IMR-90 (cell line): ENCODE measurements around the gene CHMP6. TPM values are rescaled to one million over a fixed set of nuclear protein-coding genes. Genes with fewer than 3 reads are reported as not detected.

ENCODE experiments used
- ATAC-seq: fragments of 200-7000 bp; cut with Tn5 transposase; 2 replicates; pipeline ENCODE4 v1.9.1; 2020; ENCODE audit warnings: low read depth, mild to moderate bottlenecking, moderate library complexity
- BruUV-seq: library from RNA; stranded (reverse); fragments of 400-500 nt; replicated peaks from 2 replicates; lab custom pipeline; 2021; lab: Mats Ljungman, UMichigan
- CTCF ChIA-PET: fragments of 300-600 bp; formaldehyde crosslinking; extraction: SDS; loops from one replicate; lab custom pipeline; 2021; ENCODE audit warnings: antibody characterized with exemption; lab: Yijun Ruan, JAX
- POLR2A ChIA-PET: fragments of 300-600 bp; sonication (Branson Sonifier 250); formaldehyde crosslinking; loops from one replicate; lab custom pipeline; 2022; ENCODE audit warnings: antibody characterized with exemption; ENCODE audit not compliant: unreplicated experiment; lab: Charles Lee
- DNase-seq: peaks from one replicate; pipeline ENCODE4 v3.0.0; 2013
- H2AFZ ChIP-seq: replicated peaks from 2 replicates; pipeline ENCODE3; 2013; ENCODE audit warnings: low read length, mild to moderate bottlenecking; ENCODE audit not compliant: poor library complexity
- H2AK5ac ChIP-seq: 2 replicates; pipeline ENCODE4 v1.6.1; 2013; ENCODE audit warnings: low read depth, low read length, inconsistent platforms
- H2AK9ac ChIP-seq: replicated peaks from 2 replicates; pipeline ENCODE3; 2013; ENCODE audit warnings: mild to moderate bottlenecking, low read depth, low read length, moderate library complexity; ENCODE audit not compliant: poor library complexity
- H2BK120ac ChIP-seq: 2 replicates; pipeline ENCODE4 v1.6.1; 2013; ENCODE audit warnings: low read depth, low read length, inconsistent platforms
- H2BK15ac ChIP-seq: 3 replicates; pipeline ENCODE4 v1.6.1; 2013; ENCODE audit warnings: low read depth, low read length, inconsistent platforms
- H2BK20ac ChIP-seq: 2 replicates; pipeline ENCODE4 v1.6.1; 2013; ENCODE audit warnings: low read depth, mild to moderate bottlenecking, inconsistent platforms, low read length, moderate library complexity
- H2BK5ac ChIP-seq: 2 replicates; pipeline ENCODE4 v1.6.1; 2013; ENCODE audit warnings: mild to moderate bottlenecking, low read depth, low read length, inconsistent platforms; ENCODE audit not compliant: poor library complexity, severe bottlenecking
- H3K14ac ChIP-seq: replicated peaks from 2 replicates; pipeline ENCODE4 v1.6.1; 2013; ENCODE audit warnings: low read depth, low read length, inconsistent platforms
- H3K18ac ChIP-seq: 2 replicates; pipeline ENCODE4 v1.6.1; 2013; ENCODE audit warnings: low read depth, low read length, control low read depth
- H3K23ac ChIP-seq: 2 replicates; pipeline ENCODE4 v1.6.1; 2013; ENCODE audit warnings: low read depth, low read length, inconsistent platforms
- H3K27ac ChIP-seq: 2 replicates; pipeline ENCODE4 v1.5.1; 2013; ENCODE audit warnings: mild to moderate bottlenecking, control low read depth, low read length; ENCODE audit not compliant: insufficient read depth
- H3K27me3 ChIP-seq: 2 replicates; pipeline ENCODE4 v1.6.1; 2013; ENCODE audit warnings: low read length; ENCODE audit not compliant: control insufficient read depth, insufficient read depth
- H3K36me3 ChIP-seq: 2 replicates; pipeline ENCODE4 v1.6.1; 2013; ENCODE audit warnings: low read length, mixed read lengths; ENCODE audit not compliant: control insufficient read depth, insufficient read depth
- H3K4ac ChIP-seq: 2 replicates; pipeline ENCODE4 v1.6.1; 2013; ENCODE audit warnings: low read depth, low read length, inconsistent platforms
- H3K4me1 ChIP-seq: 2 replicates; pipeline ENCODE4 v1.6.1; 2013; ENCODE audit warnings: low read length, mixed read lengths; ENCODE audit not compliant: control insufficient read depth, insufficient read depth
- H3K4me2 ChIP-seq: 2 replicates; pipeline ENCODE4 v1.6.1; 2013; ENCODE audit warnings: low read depth, mild to moderate bottlenecking, control low read depth, low read length, moderate library complexity
- H3K4me3 ChIP-seq: 2 replicates; pipeline ENCODE4 v1.5.1; 2013; ENCODE audit warnings: low read depth, mild to moderate bottlenecking, control low read depth, low read length, moderate library complexity; ENCODE audit not compliant: insufficient read depth
- H3K56ac ChIP-seq: 2 replicates; pipeline ENCODE4 v1.6.1; 2013; ENCODE audit warnings: low read length, inconsistent platforms; ENCODE audit not compliant: insufficient read depth; ENCODE audit errors: extremely low read depth
- H3K79me1 ChIP-seq, 2 experiments: 2 replicates each; pipeline ENCODE4 v1.6.1; 2013; ENCODE audit warnings: low read length in 2 of 2, inconsistent platforms in 1 of 2, low read depth in 1 of 2
- H3K9ac ChIP-seq: 2 replicates; pipeline ENCODE4 v1.6.1; 2013; ENCODE audit warnings: low read depth, low read length, control low read depth
- H3K9me1 ChIP-seq: 2 replicates; pipeline ENCODE4 v1.6.1; 2013; ENCODE audit warnings: low read length, inconsistent platforms; ENCODE audit not compliant: insufficient read depth
- H3K9me3 ChIP-seq: 2 replicates; pipeline ENCODE4 v1.6.1; 2013; ENCODE audit warnings: low read length; ENCODE audit not compliant: control insufficient read depth, insufficient read depth
- H4K20me1 ChIP-seq: 2 replicates; pipeline ENCODE4 v1.6.1; 2013; ENCODE audit warnings: low read length, inconsistent platforms; ENCODE audit not compliant: insufficient read depth
- H4K5ac ChIP-seq: 2 replicates; pipeline ENCODE4 v1.6.1; 2013; ENCODE audit warnings: mild to moderate bottlenecking, low read depth, low read length, control low read depth
- H4K8ac ChIP-seq, 2 experiments: 2 replicates each; pipeline ENCODE4 v1.6.1; 2013; ENCODE audit warnings: low read depth in 2 of 2, low read length in 2 of 2, control low read depth in 1 of 2, inconsistent platforms in 1 of 2
- H4K91ac ChIP-seq: 2 replicates; pipeline ENCODE4 v1.6.1; 2013; ENCODE audit warnings: low read depth, low read length, inconsistent platforms; ENCODE audit not compliant: insufficient read depth
- BHLHE40 ChIP-seq: fragments of 150-350 bp; IDR thresholded peaks from 2 replicates; pipeline ENCODE4 v1.6.1; 2016; ENCODE audit warnings: mild to moderate bottlenecking, low read depth, low read length
- CHD1 ChIP-seq: IDR thresholded peaks from 2 replicates; pipeline ENCODE4 v1.6.1; 2012; ENCODE audit warnings: low read depth, low read length, improper control_type of control experiment
- ELK1 ChIP-seq: fragments of 150-350 bp; IDR thresholded peaks from 2 replicates; pipeline ENCODE4 v1.6.1; 2016; ENCODE audit warnings: low read depth, mild to moderate bottlenecking, low read length, moderate library complexity, borderline replicate concordance
- MAFK ChIP-seq: IDR thresholded peaks from 2 replicates; pipeline ENCODE4 v1.6.1; 2012; ENCODE audit warnings: low read depth, low read length, improper control_type of control experiment
- MXI1 ChIP-seq: IDR thresholded peaks from 2 replicates; pipeline ENCODE4 v1.6.1; 2012; ENCODE audit warnings: low read depth, mild to moderate bottlenecking, low read length, moderate library complexity, borderline replicate concordance
- RCOR1 ChIP-seq: IDR thresholded peaks from 2 replicates; pipeline ENCODE4 v1.6.1; 2012; ENCODE audit warnings: mild to moderate bottlenecking, low read length, improper control_type of control experiment; ENCODE audit not compliant: insufficient replicate concordance
- RFX5 ChIP-seq: IDR thresholded peaks from 2 replicates; pipeline ENCODE4 v1.8.0; 2012; ENCODE audit warnings: low read depth, mild to moderate bottlenecking, low read length, moderate library complexity
- WGBS, 2 experiments: methylation state at CpG; one replicate each; pipeline versions ENCODE4 v1.1.5 to v1.1.7; 2013; ENCODE audit warnings: missing lambda C conversion rate in 2 of 2; ENCODE audit not compliant: insufficient read length in 1 of 2; ENCODE audit errors: extremely low coverage in 2 of 2; 5-methylcytosine and 5-hydroxymethylcytosine counted together
- dilution Hi-C: fragments of 300-500 bp; cut with HindIII; formaldehyde crosslinking; loops from one replicate; pipeline ENCODE4 v1.14.3; 2018; ENCODE audit warnings: low sequenced_read_pairs; ENCODE audit not compliant: unreplicated experiment
- in situ Hi-C: fragments of 300-500 bp; cut with MboI; formaldehyde crosslinking; loops from 3 replicates; pipeline ENCODE4 v1.14.3; 2019; ENCODE audit warnings: low sequenced_read_pairs, inconsistent platforms, mixed read lengths
- intact Hi-C: fragments of 100-400 bp; cut with micrococcal nuclease; formaldehyde crosslinking; loops from 2 replicates; pipeline ENCODE4 v1.10.0; 2022
- polyA plus RNA-seq, 3 experiments: library from polyadenylated mRNA; depleted of rRNA; stranded (reverse); fragments of >200 nt; gene quantifications; 2 replicates each; pipeline ENCODE4 v1.2.3, GENCODE V29; 2012; ENCODE audit warnings: low replicate concordance in 1 of 3
- total RNA-seq: library from RNA; depleted of rRNA; stranded (reverse); fragments of >200 nt; gene quantifications from 2 replicates; pipeline ENCODE4 v1.2.3, GENCODE V29; 2012

Gene CHMP6
- total and polyA plus RNA-seq, 2 of the 4 experiments (the other 2 are of a cell fraction): 5.0 to 40.3 TPM

GRCh38 chr17:81044428-81044763 is 52.8 kb downstream of the CHMP6 start:
- Histone ChIP-seq H3K4me1 (peaks cover 22% of the 10 kb centered on the region), H4K8ac (peak overlapping the region; percentile 6 to 78; a peak in 2 of 4 replicates), H3K9me3 (no peaks in the 10 kb centered on the region), H2BK120ac (no peak overlapping the region), H4K20me1 (peaks cover 32% of the 10 kb centered on the region), H3K79me1 (peaks cover 3 to 68% of the 10 kb centered on the region in 2 experiments), H3K4me2 (no peak overlapping the region; the same call in 1 of the 2 replicates), H3K9me1 (peaks cover 29% of the 10 kb centered on the region), H2BK15ac (no peak overlapping the region; the same call in 2 of the 3 replicates), H3K9ac (no peak overlapping the region), H3K56ac (no peak overlapping the region), H3K36me3 (no peaks in the 10 kb centered on the region), H2AFZ (peak overlapping the region; percentile 88), H3K23ac (no peak overlapping the region), H2BK20ac (0 out of 2 replicates have a peak overlapping the region, but pooled peaks have one; percentile 13), H3K18ac (no peak overlapping the region), H4K5ac (no peak overlapping the region), H3K4ac (peak overlapping the region; percentile 76), H3K27me3 (no peaks in the 10 kb centered on the region), H4K91ac (no peak overlapping the region), H2BK5ac (no peak overlapping the region), H3K27ac (no peak overlapping the region), H3K14ac (peak overlapping the region; percentile 15), H2AK5ac (peak overlapping the region; percentile 59; the same call in 1 of the 2 replicates), H2AK9ac (peak overlapping the region; percentile 80), H3K4me3 (no peak overlapping the region)
- intact Hi-C loops: no loop called here
- dilution Hi-C loops: no loop called here
- in situ Hi-C loops: no loop called here
- no TSS peak for BruUV-seq
- ATAC-seq (no peak), DNase-seq (no peak)
- TF ChIP-seq ELK1 (no peak), RFX5 (no peak), CHD1 (no peak), MAFK (no peak), BHLHE40 (no peak), RCOR1 (no peak), MXI1 (no peak)
- WGBS, 2 experiments: 64% methylated on average over 11 of the region's 14 CpGs; no CpG with 5 or more reads in 1 of the 2 experiments
- ChIA-PET CTCF (no interaction called here), POLR2A (no interaction called here)
